GM12878 (cell line): ENCODE data around the gene TMTC1. TPM values are rescaled to one million over a fixed set of nuclear protein-coding genes. Genes with fewer than 3 reads are reported as not detected.

Experiments
- ATAC-seq: fragments of 200-7000 bp; cut with Tn5 transposase; 3 replicates; pipeline ENCODE4 v1.9.1; 2020; ENCODE audit warnings: mild to moderate bottlenecking, moderate library complexity
- BruUV-seq: library from RNA; stranded (reverse); fragments of 400-500 nt; replicated peaks from 2 replicates; lab custom pipeline; 2021; lab: Mats Ljungman, UMichigan
- CTCF ChIA-PET: fragments of 300-600 bp; sonication (Branson Sonifier 250); formaldehyde crosslinking; extraction: SDS; loops from one replicate; lab custom pipeline; 2021; ENCODE audit warnings: inconsistent platforms; lab: Yijun Ruan, JAX
- POLR2A ChIA-PET: fragments of 350-600 bp; formaldehyde crosslinking; extraction: SDS; loops from one replicate; lab custom pipeline; 2021; ENCODE audit warnings: inconsistent platforms; lab: Charles Lee
- RAD21 ChIA-PET: fragments of 300-600 bp; sonication (Branson Sonifier 250); formaldehyde crosslinking; loops from one replicate; lab custom pipeline; 2023; ENCODE audit warnings: antibody characterized with exemption; ENCODE audit not compliant: unreplicated experiment; lab: Charles Lee
- SMC1A ChIA-PET: fragments of 300-600 bp; sonication (Branson Sonifier 250); formaldehyde crosslinking; loops from one replicate; lab custom pipeline; 2023; ENCODE audit not compliant: unreplicated experiment, uncharacterized antibody; lab: Charles Lee
- DNase-seq: peaks from one replicate; pipeline ENCODE4 v3.0.0-alpha.2; 2011; ENCODE audit warnings: low read depth, low spot score
- FAIRE-seq: peaks from 3 replicates; lab custom pipeline; 2011; peaks lifted over from hg19 to GRCh38; lab: Jason Lieb, UNC
- H2AFZ ChIP-seq: 2 replicates; pipeline ENCODE4 v1.6.0; 2011; ENCODE audit warnings: low read depth, low read length, control low read depth; ENCODE audit not compliant: control insufficient read depth
- H3K27ac ChIP-seq: 2 replicates; pipeline ENCODE4 v1.5.1; 2011; ENCODE audit warnings: control low read depth; ENCODE audit not compliant: control insufficient read depth, insufficient read depth
- H3K27me3 ChIP-seq, 2 experiments: replicated peaks in 1 of 2; 2 replicates each; pipeline versions ENCODE4 v1.6.0 to v1.6.1; 2011; ENCODE audit warnings: low read length in 1 of 2; ENCODE audit not compliant: control insufficient read depth in 2 of 2, insufficient read depth in 2 of 2
- H3K36me3 ChIP-seq, 2 experiments: 2 replicates each; pipeline ENCODE4 v1.5.1; 2011; ENCODE audit warnings: low read length in 1 of 2; ENCODE audit not compliant: control insufficient read depth in 2 of 2, insufficient read depth in 2 of 2
- H3K4me1 ChIP-seq: 2 replicates; pipeline ENCODE4 v1.6.1; 2011; ENCODE audit warnings: mild to moderate bottlenecking, low read length, moderate library complexity, mixed read lengths; ENCODE audit not compliant: control insufficient read depth, insufficient read depth
- H3K4me2 ChIP-seq: 2 replicates; pipeline ENCODE4 v1.6.0; 2011; ENCODE audit warnings: control low read depth; ENCODE audit not compliant: control insufficient read depth, insufficient read depth
- H3K4me3 ChIP-seq: fragments of 200-600 bp; sonication (generic); 2 replicates; pipeline ENCODE4 v1.5.1; 2016
- H3K79me2 ChIP-seq: 2 replicates; pipeline ENCODE4 v1.6.0; 2011; ENCODE audit warnings: low read length; ENCODE audit not compliant: control insufficient read depth, insufficient read depth
- H3K9ac ChIP-seq: 2 replicates; pipeline ENCODE4 v1.8.0; 2011; ENCODE audit warnings: low read length, control low read depth, mixed read lengths; ENCODE audit not compliant: control insufficient read depth, insufficient read depth
- H3K9me3 ChIP-seq: replicated peaks from 3 replicates; pipeline ENCODE4 v1.5.1; 2011; ENCODE audit warnings: mild to moderate bottlenecking, low read length; ENCODE audit not compliant: control insufficient read depth, insufficient read depth
- H4K20me1 ChIP-seq: 2 replicates; pipeline ENCODE4 v1.6.0; 2011; ENCODE audit not compliant: control insufficient read depth, insufficient read depth
- CHD1 ChIP-seq: IDR thresholded peaks from 2 replicates; pipeline ENCODE4 v1.6.1; 2012; ENCODE audit warnings: low read depth, low read length, improper control_type of control experiment
- EGR1 ChIP-seq, 2 experiments: IDR thresholded peaks; 1 replicate in 1 of 2; 2 replicates in 1 of 2; pipeline ENCODE4 v1.6.1; 2011 to 2012; ENCODE audit warnings: low read depth in 2 of 2, low read length in 2 of 2, borderline replicate concordance in 1 of 2, mild to moderate bottlenecking in 1 of 2, moderate library complexity in 1 of 2
- IKZF1 ChIP-seq: fragments of 450-650 bp; conservative IDR thresholded peaks from 2 replicates; pipeline ENCODE4 v1.6.1; 2017; ENCODE audit warnings: antibody characterized with exemption, mild to moderate bottlenecking
- KAT2A ChIP-seq: conservative IDR thresholded peaks from 2 replicates; pipeline ENCODE4 v1.6.1; 2011; ENCODE audit warnings: low read depth, low read length; ENCODE audit not compliant: control insufficient read depth
- MXI1 ChIP-seq: fragments of 150-350 bp; IDR thresholded peaks from 2 replicates; pipeline ENCODE4 v1.6.1; 2011; ENCODE audit warnings: low read depth, mild to moderate bottlenecking, inconsistent platforms, low read length, improper control_type of control experiment
- NBN ChIP-seq: fragments of 450-650 bp; IDR thresholded peaks from 2 replicates; pipeline ENCODE4 v1.6.1; 2016
- POU2F2 ChIP-seq: IDR thresholded peaks from 3 replicates; pipeline ENCODE4 v1.6.1; 2011; ENCODE audit warnings: low read depth, mild to moderate bottlenecking, low read length, borderline replicate concordance
- SIN3A ChIP-seq: IDR thresholded peaks from 2 replicates; pipeline ENCODE4 v1.6.1; 2012; ENCODE audit warnings: low read depth, low read length, improper control_type of control experiment
- YBX1 ChIP-seq: fragments of 450-650 bp; IDR thresholded peaks from 2 replicates; pipeline ENCODE4 v1.6.1; 2016; ENCODE audit warnings: antibody characterized with exemption
- whole genome bisulfite sequencing: methylation state at CpG from one replicate; pipeline ENCODE4 v1.1.6; 2016; ENCODE audit warnings: low lambda C conversion rate; ENCODE audit not compliant: insufficient replicate concordance, insufficient coverage; ENCODE audit errors: missing lambda C conversion rate; 5-methylcytosine and 5-hydroxymethylcytosine counted together
- in situ Hi-C: fragments of 300-500 bp; cut with MboI; formaldehyde crosslinking; loops from 9 replicates; pipeline ENCODE4 v1.14.3; 2018; ENCODE audit warnings: mixed read lengths
- intact Hi-C: fragments of 100-400 bp; cut with micrococcal nuclease; formaldehyde crosslinking; loops from one replicate; pipeline ENCODE4 v1.14.2; 2022; ENCODE audit not compliant: unreplicated experiment
- polyA plus RNA-seq, 11 experiments: library from polyadenylated mRNA; depleted of rRNA in 4 of 11; unstranded in 6 of 11; stranded (reverse) in 5 of 11; fragments of >200 nt; fragmentation: Nextera tagmentation in 4 of 11; fragmentation: Illumina TruSeq in 1 of 11; extraction: Ambion mirVana in 4 of 11; extraction: Trizol in 1 of 11; gene quantifications; 1 replicate in 1 of 11; 2 replicates in 10 of 11; pipeline versions ENCODE4 v1.2.1 to v1.2.3, GENCODE V29; 2011 to 2016; ENCODE audit warnings: inconsistent platforms in 2 of 11, missing spikeins in 2 of 11, low read depth in 1 of 11
- total RNA-seq, 4 experiments: library from RNA; depleted of rRNA in 3 of 4; stranded (reverse); fragments of >200 nt in 3 of 4; fragmentation: Illumina TruSeq in 1 of 4; extraction: Trizol in 1 of 4; gene quantifications; 2 replicates each; pipeline versions ENCODE4 v1.2.1 to v1.2.3, GENCODE V29; 2013 to 2021
- TF ChIP-seq, protein P1 (sequence below): fragments of 450-650 bp; IDR thresholded peaks from 2 replicates; pipeline ENCODE4 v1.6.1; 2017; ENCODE audit warnings: mild to moderate bottlenecking
- TF ChIP-seq, protein P2 (sequence below): fragments of 450-650 bp; IDR thresholded peaks from 2 replicates; pipeline ENCODE4 v1.6.1; 2018; ENCODE audit warnings: borderline replicate concordance, mild to moderate bottlenecking; ENCODE audit not compliant: partially characterized antibody

Gene TMTC1
- total and polyA plus RNA-seq, 10 of the 15 experiments (the other 5 are each of a cell fraction or from before 2014, with no cell fraction given): 0.10 to 20.9 (median 0.57) TPM

DNA sequence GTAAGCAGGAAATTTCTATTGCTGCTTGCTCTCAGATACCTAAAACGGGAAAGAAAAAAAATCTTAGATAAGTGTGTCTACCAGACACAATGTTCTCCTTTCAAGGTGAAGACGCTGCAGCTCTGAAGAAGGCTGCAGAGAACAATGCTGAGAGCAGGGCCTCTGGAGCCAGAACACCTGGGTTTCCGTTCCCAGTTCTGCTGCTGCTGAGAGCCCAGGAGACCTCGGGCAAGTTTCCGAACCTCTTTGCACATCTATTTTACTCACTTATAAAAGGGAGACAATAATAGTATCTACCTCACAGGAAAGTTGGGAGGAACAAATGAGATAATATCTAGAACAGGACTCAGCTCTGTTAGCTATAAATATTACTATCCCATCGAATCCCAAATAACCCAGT, 122.9 kb downstream of the TMTC1 start:
- CTCF ChIA-PET: no interaction called here
- DNase-seq (no peak), FAIRE-seq (no peak)
- intact Hi-C loops: no loop called here
- no peak for TF ChIP-seq SIN3A
- no peak for TF ChIP-seq YBX1
- TF ChIP-seq EGR1 (IDR thresholded peaks at IDR 0.05; ENCODE audit: borderline replicate concordance in 1 of 2, low read depth in 2 of 2, low read length in 2 of 2): no peak
- TF ChIP-seq, protein P1, sequence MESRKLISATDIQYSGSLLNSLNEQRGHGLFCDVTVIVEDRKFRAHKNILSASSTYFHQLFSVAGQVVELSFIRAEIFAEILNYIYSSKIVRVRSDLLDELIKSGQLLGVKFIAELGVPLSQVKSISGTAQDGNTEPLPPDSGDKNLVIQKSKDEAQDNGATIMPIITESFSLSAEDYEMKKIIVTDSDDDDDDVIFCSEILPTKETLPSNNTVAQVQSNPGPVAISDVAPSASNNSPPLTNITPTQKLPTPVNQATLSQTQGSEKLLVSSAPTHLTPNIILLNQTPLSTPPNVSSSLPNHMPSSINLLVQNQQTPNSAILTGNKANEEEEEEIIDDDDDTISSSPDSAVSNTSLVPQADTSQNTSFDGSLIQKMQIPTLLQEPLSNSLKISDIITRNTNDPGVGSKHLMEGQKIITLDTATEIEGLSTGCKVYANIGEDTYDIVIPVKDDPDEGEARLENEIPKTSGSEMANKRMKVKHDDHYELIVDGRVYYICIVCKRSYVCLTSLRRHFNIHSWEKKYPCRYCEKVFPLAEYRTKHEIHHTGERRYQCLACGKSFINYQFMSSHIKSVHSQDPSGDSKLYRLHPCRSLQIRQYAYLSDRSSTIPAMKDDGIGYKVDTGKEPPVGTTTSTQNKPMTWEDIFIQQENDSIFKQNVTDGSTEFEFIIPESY: no peak
- no peak for TF ChIP-seq POU2F2
- TF ChIP-seq, protein P2, sequence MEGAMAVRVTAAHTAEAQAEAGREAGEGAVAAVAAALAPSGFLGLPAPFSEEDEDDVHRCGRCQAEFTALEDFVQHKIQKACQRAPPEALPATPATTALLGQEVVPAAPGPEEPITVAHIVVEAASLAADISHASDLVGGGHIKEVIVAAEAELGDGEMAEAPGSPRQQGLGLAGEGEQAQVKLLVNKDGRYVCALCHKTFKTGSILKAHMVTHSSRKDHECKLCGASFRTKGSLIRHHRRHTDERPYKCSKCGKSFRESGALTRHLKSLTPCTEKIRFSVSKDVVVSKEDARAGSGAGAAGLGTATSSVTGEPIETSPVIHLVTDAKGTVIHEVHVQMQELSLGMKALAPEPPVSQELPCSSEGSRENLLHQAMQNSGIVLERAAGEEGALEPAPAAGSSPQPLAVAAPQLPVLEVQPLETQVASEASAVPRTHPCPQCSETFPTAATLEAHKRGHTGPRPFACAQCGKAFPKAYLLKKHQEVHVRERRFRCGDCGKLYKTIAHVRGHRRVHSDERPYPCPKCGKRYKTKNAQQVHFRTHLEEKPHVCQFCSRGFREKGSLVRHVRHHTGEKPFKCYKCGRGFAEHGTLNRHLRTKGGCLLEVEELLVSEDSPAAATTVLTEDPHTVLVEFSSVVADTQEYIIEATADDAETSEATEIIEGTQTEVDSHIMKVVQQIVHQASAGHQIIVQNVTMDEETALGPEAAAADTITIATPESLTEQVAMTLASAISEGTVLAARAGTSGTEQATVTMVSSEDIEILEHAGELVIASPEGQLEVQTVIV: no peak
- no peak for TF ChIP-seq CHD1
- no peak for TF ChIP-seq MXI1
- no peak for TF ChIP-seq KAT2A
- TF ChIP-seq NBN: no peak
- TF ChIP-seq IKZF1: no peak
- TF ChIP-seq, all 136 proteins: peak for 0
- no peak for ATAC-seq
- H3K4me2 ChIP-seq: no peak overlapping the region
- ChIA-PET RAD21 (interaction anchor here (1.0 to 1.4 kb wide), 3 partner anchors 12 to 42 kb away, joined by 3 to 4 read pairs (median 3); no protein-coding TSS in a partner anchor), POLR2A (interaction anchor here (0.6 kb wide), 1 partner anchor 10 kb away, joined by 4 read pairs; no protein-coding TSS in a partner anchor), SMC1A (interaction anchor here (0.6 to 2.3 kb wide), 5 partner anchors 14 to 1525 kb away, joined by 3 to 8 read pairs (median 3); no protein-coding TSS in a partner anchor)
- H3K27ac ChIP-seq: no peak overlapping the region
- in situ Hi-C loops: no loop called here
- no peaks in the 10 kb centered on the region for H3K36me3 ChIP-seq
- BruUV-seq: no TSS peak
- 62% methylated on average over 6 of the region's 6 CpGs for WGBS
- no peaks in the 10 kb centered on the region for H3K79me2 ChIP-seq
- H3K9ac ChIP-seq: no peak overlapping the region
- H3K4me3 ChIP-seq: no peak overlapping the region
- H3K27me3 ChIP-seq: no peaks in the 10 kb centered on the region
- no peaks in the 10 kb centered on the region for H3K4me1 ChIP-seq
- H4K20me1 ChIP-seq: no peaks in the 10 kb centered on the region
- no peaks in the 10 kb centered on the region for H3K9me3 ChIP-seq
- H2AFZ ChIP-seq: no peak overlapping the region
